ENCODE results near the gene TMEM207.

GRCh38 chr3:190430906-190431305 is 18.8 kb downstream of the TMEM207 start:
- TF ChIP-seq, protein P1, sequence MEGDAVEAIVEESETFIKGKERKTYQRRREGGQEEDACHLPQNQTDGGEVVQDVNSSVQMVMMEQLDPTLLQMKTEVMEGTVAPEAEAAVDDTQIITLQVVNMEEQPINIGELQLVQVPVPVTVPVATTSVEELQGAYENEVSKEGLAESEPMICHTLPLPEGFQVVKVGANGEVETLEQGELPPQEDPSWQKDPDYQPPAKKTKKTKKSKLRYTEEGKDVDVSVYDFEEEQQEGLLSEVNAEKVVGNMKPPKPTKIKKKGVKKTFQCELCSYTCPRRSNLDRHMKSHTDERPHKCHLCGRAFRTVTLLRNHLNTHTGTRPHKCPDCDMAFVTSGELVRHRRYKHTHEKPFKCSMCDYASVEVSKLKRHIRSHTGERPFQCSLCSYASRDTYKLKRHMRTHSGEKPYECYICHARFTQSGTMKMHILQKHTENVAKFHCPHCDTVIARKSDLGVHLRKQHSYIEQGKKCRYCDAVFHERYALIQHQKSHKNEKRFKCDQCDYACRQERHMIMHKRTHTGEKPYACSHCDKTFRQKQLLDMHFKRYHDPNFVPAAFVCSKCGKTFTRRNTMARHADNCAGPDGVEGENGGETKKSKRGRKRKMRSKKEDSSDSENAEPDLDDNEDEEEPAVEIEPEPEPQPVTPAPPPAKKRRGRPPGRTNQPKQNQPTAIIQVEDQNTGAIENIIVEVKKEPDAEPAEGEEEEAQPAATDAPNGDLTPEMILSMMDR (conservative IDR thresholded peaks at IDR 0.05; ENCODE audit: low read depth, low read length) = no peak
- TF ChIP-seq BHLHE40 (IDR thresholded peaks at IDR 0.05; ENCODE audit: low read depth, low read length) (no peak), CHD1 (IDR thresholded peaks at IDR 0.05; ENCODE audit: low read depth, low read length) (no peak), POLR2A (IDR thresholded peaks at IDR 0.05; ENCODE audit: low read depth, low read length) (no peak), RCOR1 (IDR thresholded peaks at IDR 0.05; ENCODE audit: insufficient replicate concordance, low read length) (no peak), CEBPB (IDR thresholded peaks at IDR 0.05; ENCODE audit: low read depth, low read length) (no peak), RFX5 (IDR thresholded peaks at IDR 0.05; ENCODE audit: low read depth, low read length) (no peak), ELK1 (IDR thresholded peaks at IDR 0.05; ENCODE audit: borderline replicate concordance, low read depth, low read length) (no peak)
